ENCODE measurements around the gene MYO3B. TPM values are rescaled to one million over a fixed set of nuclear protein-coding genes. Genes with fewer than 3 reads are reported as not detected.

MYO3B gene
- total RNA-seq, 4 donors from 2014 or later = 0.06 TPM; not detected in 3

DNA sequence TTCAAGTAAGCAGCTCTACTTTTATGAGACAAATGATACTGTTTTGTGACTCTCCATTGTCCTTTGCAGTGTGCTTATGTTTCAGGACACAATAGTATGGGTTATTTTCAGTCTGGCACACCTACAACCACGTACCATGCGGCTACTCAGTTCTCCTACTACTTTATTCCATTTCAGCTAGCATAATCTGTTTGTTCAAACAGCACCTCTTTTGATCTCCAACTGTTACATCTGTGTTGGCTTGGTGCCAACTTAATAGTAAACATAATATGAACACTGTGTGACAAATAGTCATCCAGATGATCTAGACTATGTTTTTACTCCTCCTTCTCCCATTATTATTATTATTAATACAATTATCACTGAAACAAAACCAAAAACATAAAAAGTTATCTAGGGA is 40.5 kb downstream of the MYO3B start:
- intact Hi-C loops (cut with DNase I) = no loop called here
- Histone ChIP-seq H3K27me3 (no peaks in the 10 kb centered on the region), H3K4me1 (peaks cover 0 to 17% (median 0%) of the 10 kb centered on the region in 4 donors), H3K27ac (replicated peaks in 1 of 4) (no peak overlapping the region), H3K9me3 (no peaks in the 10 kb centered on the region), H3K4me3 (no peak overlapping the region), H3K36me3 (no peaks in the 10 kb centered on the region)
- TF ChIP-seq POLR2AphosphoS5 (IDR thresholded peaks at IDR 0.05) (no peak), POLR2A (IDR thresholded peaks at IDR 0.05; ENCODE audit: low read depth) (no peak), CTCF (IDR thresholded peaks at IDR 0.05) (no peak), EP300 (IDR thresholded peaks at IDR 0.05) (no peak)
- no peak for DNase-seq (ENCODE audit: extremely low spot score)
- WGBS = 80% methylated on average over 2 of the region's 2 CpGs

- Histone ChIP-seq H3K27me3 (no peaks in the 10 kb centered on the region), H3K4me3 (no peak overlapping the region), H3K36me3 (no peaks in the 10 kb centered on the region), H3K9me3 (no peaks in the 10 kb centered on the region), H3K4me1 (peaks cover 0 to 17% (median 0%) of the 10 kb centered on the region in 4 donors), H3K27ac (replicated peaks in 1 of 4) (no peak overlapping the region)
- 100% methylated on average over 1 of the region's 1 CpG for WGBS
- DNase-seq (ENCODE audit: extremely low spot score) = no peak
- TF ChIP-seq CTCF (IDR thresholded peaks at IDR 0.05) (no peak), POLR2AphosphoS5 (IDR thresholded peaks at IDR 0.05) (no peak), POLR2A (IDR thresholded peaks at IDR 0.05; ENCODE audit: low read depth) (no peak), EP300 (IDR thresholded peaks at IDR 0.05) (no peak)
- intact Hi-C loops (cut with DNase I) = no loop called here
Measured at GRCh38 chr2:170218931-170219330, 41.0 kb downstream of the MYO3B start.

- DNase-seq (ENCODE audit: extremely low spot score) = no peak
- Histone ChIP-seq H3K4me3 (no peak overlapping the region), H3K27me3 (no peaks in the 10 kb centered on the region), H3K9me3 (no peaks in the 10 kb centered on the region), H3K4me1 (peaks cover 0 to 27% (median 7%) of the 10 kb centered on the region in 4 donors), H3K27ac (replicated peaks in 1 of 4) (no peak overlapping the region), H3K36me3 (no peaks in the 10 kb centered on the region)
- TF ChIP-seq EP300 (IDR thresholded peaks at IDR 0.05) (no peak), POLR2A (IDR thresholded peaks at IDR 0.05; ENCODE audit: low read depth) (no peak), POLR2AphosphoS5 (IDR thresholded peaks at IDR 0.05) (no peak), CTCF (IDR thresholded peaks at IDR 0.05) (no peak)
- intact Hi-C loops (cut with DNase I) = no loop called here
- WGBS = 51% methylated on average over 6 of the region's 6 CpGs
Measured at GRCh38 chr2:170221317-170222288, 43.7 kb downstream of the MYO3B start.

- no peaks in the 10 kb centered on the region for H3K27me3 ChIP-seq
- H3K4me3 ChIP-seq = no peak overlapping the region
- peaks cover 0 to 27% (median 7%) of the 10 kb centered on the region in 4 donors for H3K4me1 ChIP-seq
- intact Hi-C loops (cut with DNase I) = no loop called here
- TF ChIP-seq CTCF (IDR thresholded peaks at IDR 0.05) = no peak
- TF ChIP-seq POLR2A (IDR thresholded peaks at IDR 0.05; ENCODE audit: low read depth) = no peak
- TF ChIP-seq EP300 (IDR thresholded peaks at IDR 0.05) = no peak
- TF ChIP-seq POLR2AphosphoS5 (IDR thresholded peaks at IDR 0.05) = no peak
- no peaks in the 10 kb centered on the region for H3K9me3 ChIP-seq
- H3K36me3 ChIP-seq = no peaks in the 10 kb centered on the region
- H3K27ac ChIP-seq (replicated peaks in 1 of 4) = no peak overlapping the region
- no peak for DNase-seq (ENCODE audit: extremely low spot score)
- 69% methylated on average over 5 of the region's 5 CpGs for WGBS
Measured at GRCh38 chr2:170222298-170222697, 44.4 kb downstream of the MYO3B start.

Measured in esophagus muscularis mucosa (tissue), 4 donors.